ENCODE measurements around the gene L1CAM. TPM values are rescaled to one million over a fixed set of nuclear protein-coding genes. Genes with fewer than 3 reads are reported as not detected.

The L1CAM gene
- total and polyA plus RNA-seq, 4 donors: 0.28 to 0.59 (median 0.39) TPM; not detected in 1

DNA sequence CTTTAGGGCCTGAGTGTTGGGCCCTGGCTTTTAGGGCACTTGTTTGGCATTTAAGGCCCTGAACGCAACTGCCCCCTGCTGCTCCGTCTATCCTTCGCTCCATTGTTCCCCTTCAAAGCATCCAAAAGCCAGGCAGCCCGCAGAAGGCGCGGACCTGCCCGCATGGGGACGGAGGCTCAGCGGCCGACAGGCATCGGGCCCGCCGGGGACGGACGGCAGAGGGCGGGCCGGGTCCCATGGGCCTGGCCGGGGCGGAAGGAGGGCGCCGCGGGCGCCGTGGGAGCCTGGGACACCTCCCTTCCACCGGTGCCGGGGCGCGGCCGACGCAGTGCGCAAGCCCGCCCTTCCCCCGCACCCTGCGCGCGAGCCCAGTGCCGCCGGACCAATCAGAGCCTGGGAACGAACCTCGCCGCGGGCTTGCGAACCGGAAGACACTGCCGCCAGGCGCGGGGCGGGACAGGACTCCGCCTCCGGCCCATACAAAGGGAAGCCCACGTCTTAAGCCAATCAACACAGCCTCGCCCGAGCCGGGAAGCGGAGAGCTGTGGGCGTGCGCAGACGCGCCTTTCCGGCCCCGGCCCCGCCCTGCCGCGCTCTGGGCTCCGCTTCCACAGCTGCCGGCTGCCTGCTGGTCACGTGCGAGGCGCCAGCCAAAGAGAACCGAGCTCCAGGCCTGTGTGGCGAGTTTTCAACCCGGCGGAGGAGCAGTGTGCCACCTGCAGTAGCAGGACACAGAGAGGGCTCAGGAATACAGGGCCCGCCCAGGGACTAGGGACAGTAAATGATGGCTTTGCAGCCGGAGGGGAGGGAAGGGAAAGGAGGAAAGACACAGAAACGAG is 42.2 kb upstream of the L1CAM start:
- H3K9ac ChIP-seq (ENCODE audit: low read depth in 1 of 2, low read length in 2 of 2): peak overlapping the region; percentile 42 to 79
- H3K36me3 ChIP-seq (ENCODE audit: control insufficient read depth in 4 of 4, insufficient read depth in 3 of 4, low read depth in 1 of 4, low read length in 3 of 4): peaks cover 0 to 15% (median 1%) of the 10 kb centered on the region in 4 donors
- no peaks in the 10 kb centered on the region for H3K9me3 ChIP-seq (ENCODE audit: control insufficient read depth in 4 of 4, low read length in 3 of 4)
- H3K27ac ChIP-seq (ENCODE audit: low read depth in 1 of 2, low read length in 2 of 2): peak overlapping the region; percentile 92 to 95
- peaks cover 7 to 32% (median 22%) of the 10 kb centered on the region in 4 donors for H3K4me1 ChIP-seq (ENCODE audit: control insufficient read depth in 4 of 4, insufficient read depth in 4 of 4, low read length in 3 of 4)
- H3K27me3 ChIP-seq (ENCODE audit: control insufficient read depth in 4 of 4, insufficient read depth in 4 of 4, low read length in 3 of 4): no peaks in the 10 kb centered on the region
- TF ChIP-seq YY1 (IDR thresholded peaks at IDR 0.05) (peak; percentile 24), SP1 (IDR thresholded peaks at IDR 0.05) (peak; percentile 66), EGR1 (IDR thresholded peaks at IDR 0.05; ENCODE audit: low read depth in 2 of 2) (no peak), CTCF (IDR thresholded peaks at IDR 0.05; ENCODE audit: low read depth, low read length, missing input control) (no peak), HNF4A (conservative IDR thresholded peaks at IDR 0.05) (no peak), FOXA2 (IDR thresholded peaks at IDR 0.05) (no peak), TAF1 (conservative IDR thresholded peaks at IDR 0.05) (peak; percentile 88), JUND (IDR thresholded peaks at IDR 0.05) (no peak), RAD21 (IDR thresholded peaks at IDR 0.05) (no peak), GABPA (IDR thresholded peaks at IDR 0.05 in 1 of 2, conservative IDR thresholded peaks at IDR 0.05 in 1 of 2) (peak in 1 of 2 donors; percentile 87), HNF4G (IDR thresholded peaks at IDR 0.05) (no peak), FOXA1 (IDR thresholded peaks at IDR 0.05) (no peak), NR2F2 (IDR thresholded peaks at IDR 0.05) (no peak), RXRA (IDR thresholded peaks at IDR 0.05) (no peak), ATF3 (IDR thresholded peaks at IDR 0.05) (no peak)
- TF ChIP-seq, protein P1, sequence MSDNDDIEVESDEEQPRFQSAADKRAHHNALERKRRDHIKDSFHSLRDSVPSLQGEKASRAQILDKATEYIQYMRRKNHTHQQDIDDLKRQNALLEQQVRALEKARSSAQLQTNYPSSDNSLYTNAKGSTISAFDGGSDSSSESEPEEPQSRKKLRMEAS (IDR thresholded peaks at IDR 0.05): no peak
- TF ChIP-seq, protein P2, sequence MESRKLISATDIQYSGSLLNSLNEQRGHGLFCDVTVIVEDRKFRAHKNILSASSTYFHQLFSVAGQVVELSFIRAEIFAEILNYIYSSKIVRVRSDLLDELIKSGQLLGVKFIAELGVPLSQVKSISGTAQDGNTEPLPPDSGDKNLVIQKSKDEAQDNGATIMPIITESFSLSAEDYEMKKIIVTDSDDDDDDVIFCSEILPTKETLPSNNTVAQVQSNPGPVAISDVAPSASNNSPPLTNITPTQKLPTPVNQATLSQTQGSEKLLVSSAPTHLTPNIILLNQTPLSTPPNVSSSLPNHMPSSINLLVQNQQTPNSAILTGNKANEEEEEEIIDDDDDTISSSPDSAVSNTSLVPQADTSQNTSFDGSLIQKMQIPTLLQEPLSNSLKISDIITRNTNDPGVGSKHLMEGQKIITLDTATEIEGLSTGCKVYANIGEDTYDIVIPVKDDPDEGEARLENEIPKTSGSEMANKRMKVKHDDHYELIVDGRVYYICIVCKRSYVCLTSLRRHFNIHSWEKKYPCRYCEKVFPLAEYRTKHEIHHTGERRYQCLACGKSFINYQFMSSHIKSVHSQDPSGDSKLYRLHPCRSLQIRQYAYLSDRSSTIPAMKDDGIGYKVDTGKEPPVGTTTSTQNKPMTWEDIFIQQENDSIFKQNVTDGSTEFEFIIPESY (IDR thresholded peaks at IDR 0.05): no peak
- TF ChIP-seq, protein P3, sequence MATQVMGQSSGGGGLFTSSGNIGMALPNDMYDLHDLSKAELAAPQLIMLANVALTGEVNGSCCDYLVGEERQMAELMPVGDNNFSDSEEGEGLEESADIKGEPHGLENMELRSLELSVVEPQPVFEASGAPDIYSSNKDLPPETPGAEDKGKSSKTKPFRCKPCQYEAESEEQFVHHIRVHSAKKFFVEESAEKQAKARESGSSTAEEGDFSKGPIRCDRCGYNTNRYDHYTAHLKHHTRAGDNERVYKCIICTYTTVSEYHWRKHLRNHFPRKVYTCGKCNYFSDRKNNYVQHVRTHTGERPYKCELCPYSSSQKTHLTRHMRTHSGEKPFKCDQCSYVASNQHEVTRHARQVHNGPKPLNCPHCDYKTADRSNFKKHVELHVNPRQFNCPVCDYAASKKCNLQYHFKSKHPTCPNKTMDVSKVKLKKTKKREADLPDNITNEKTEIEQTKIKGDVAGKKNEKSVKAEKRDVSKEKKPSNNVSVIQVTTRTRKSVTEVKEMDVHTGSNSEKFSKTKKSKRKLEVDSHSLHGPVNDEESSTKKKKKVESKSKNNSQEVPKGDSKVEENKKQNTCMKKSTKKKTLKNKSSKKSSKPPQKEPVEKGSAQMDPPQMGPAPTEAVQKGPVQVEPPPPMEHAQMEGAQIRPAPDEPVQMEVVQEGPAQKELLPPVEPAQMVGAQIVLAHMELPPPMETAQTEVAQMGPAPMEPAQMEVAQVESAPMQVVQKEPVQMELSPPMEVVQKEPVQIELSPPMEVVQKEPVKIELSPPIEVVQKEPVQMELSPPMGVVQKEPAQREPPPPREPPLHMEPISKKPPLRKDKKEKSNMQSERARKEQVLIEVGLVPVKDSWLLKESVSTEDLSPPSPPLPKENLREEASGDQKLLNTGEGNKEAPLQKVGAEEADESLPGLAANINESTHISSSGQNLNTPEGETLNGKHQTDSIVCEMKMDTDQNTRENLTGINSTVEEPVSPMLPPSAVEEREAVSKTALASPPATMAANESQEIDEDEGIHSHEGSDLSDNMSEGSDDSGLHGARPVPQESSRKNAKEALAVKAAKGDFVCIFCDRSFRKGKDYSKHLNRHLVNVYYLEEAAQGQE (IDR thresholded peaks at IDR 0.05): peak; percentile 37
- peak; percentile 88 for DNase-seq (ENCODE audit: low spot score)
- under 1% methylated on average over 76 of the region's 76 CpGs for WGBS
- peak overlapping the region; percentile 61 to 83 (median 65) for H3K4me3 ChIP-seq (ENCODE audit: low read depth in 1 of 3, low read length in 3 of 3)
